Heart left ventricle (tissue), 13 donors: Measurements from ENCODE around the gene LCLAT1.

Source experiments
- POLR2A ChIP-seq, 2 donors: fragments of 450-650 bp; IDR thresholded peaks; one replicate each; pipeline ENCODE4 v1.6.1; 2017; ENCODE audit warnings: antibody characterized with exemption in 2 of 2, mild to moderate bottlenecking in 2 of 2, moderate library complexity in 2 of 2
- TF ChIP-seq, protein P1 (sequence below), 12 donors: fragments of 200-600 bp; sonication (generic) in 4 of 12; IDR thresholded peaks; one replicate each; pipeline versions ENCODE4 v1.5.0 to v1.8.0; 2018 to 2022; ENCODE audit warnings: antibody characterized with exemption in 12 of 12, mild to moderate bottlenecking in 5 of 12
- donor health status: ischemic (EF 13 %, LVEDD 7.1; RV severe dilation, severe dysfunction).
- donor health status: DM: no; HTN: yes; CAD: no.
- donor health status: DM: no; HTN: no; CAD: no.
- donor health status: ischemic (EF 25% LVEDD 6.9; RV normal size, moderate dysfunction).
- donor health status: ischemic (EF 25% LVEDD 5.7; RV mildly dilated, moderate dysfunction).
- donor health status: ischemic (EF 35%, LVEDD 5.7; RV mildly dilated, moderate dysfunction).
- donor health status: nonischemic (EF 11% LVEDD 7.7; RV severe dilation, severe dysfunction).
- donor health status: DM: yes; HTN: yes; CAD: no.
- donor health status: PGD.
- donor health status: ischemic (EF 29% LVEDD 5.4; RV normal size, mild dysfunction).
- donor health status: nonischemic (EF 23%, LVEDD 6.1; RV moderate dilation, normal function).

DNA sequence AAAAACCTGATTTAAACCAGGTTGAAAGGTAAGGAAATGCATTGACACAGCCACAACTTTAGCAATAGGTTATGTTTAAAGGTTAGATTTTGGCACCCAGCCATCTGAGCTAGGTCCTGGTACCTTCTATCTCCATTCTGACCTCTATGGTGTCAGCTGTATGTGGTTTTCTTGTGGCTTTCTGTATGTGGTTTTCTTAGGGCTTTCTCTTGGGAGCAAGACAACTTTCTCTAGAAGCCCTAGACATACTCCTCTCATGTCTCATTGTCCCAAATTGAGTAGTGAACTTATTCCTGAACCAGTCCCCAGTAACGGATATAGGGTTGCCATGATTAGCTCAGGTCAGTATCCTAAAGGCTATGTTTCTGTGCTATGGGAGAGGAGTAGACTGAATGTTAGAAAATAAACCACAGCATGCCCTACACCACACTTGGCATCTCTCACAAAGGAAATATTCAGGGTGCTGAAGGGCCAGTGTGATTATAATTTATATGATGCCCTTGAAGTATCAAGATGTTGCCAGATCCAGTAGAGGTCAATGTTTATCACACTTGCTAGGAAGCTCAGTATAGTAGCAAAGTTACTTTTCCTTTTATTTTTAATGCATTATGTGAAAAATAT is 184.1 kb downstream of the LCLAT1 start:
- TF ChIP-seq, protein P1, sequence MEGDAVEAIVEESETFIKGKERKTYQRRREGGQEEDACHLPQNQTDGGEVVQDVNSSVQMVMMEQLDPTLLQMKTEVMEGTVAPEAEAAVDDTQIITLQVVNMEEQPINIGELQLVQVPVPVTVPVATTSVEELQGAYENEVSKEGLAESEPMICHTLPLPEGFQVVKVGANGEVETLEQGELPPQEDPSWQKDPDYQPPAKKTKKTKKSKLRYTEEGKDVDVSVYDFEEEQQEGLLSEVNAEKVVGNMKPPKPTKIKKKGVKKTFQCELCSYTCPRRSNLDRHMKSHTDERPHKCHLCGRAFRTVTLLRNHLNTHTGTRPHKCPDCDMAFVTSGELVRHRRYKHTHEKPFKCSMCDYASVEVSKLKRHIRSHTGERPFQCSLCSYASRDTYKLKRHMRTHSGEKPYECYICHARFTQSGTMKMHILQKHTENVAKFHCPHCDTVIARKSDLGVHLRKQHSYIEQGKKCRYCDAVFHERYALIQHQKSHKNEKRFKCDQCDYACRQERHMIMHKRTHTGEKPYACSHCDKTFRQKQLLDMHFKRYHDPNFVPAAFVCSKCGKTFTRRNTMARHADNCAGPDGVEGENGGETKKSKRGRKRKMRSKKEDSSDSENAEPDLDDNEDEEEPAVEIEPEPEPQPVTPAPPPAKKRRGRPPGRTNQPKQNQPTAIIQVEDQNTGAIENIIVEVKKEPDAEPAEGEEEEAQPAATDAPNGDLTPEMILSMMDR (IDR thresholded peaks at IDR 0.05): no peak
- no peak for TF ChIP-seq POLR2A (IDR thresholded peaks at IDR 0.05)
